ENCODE measurements around the gene USP16.
"Not testable (repeated sequence)": the region's sequence is repeated elsewhere in the genome, so short reads cannot be mapped to it uniquely, and the experiment has no call there.

DNA sequence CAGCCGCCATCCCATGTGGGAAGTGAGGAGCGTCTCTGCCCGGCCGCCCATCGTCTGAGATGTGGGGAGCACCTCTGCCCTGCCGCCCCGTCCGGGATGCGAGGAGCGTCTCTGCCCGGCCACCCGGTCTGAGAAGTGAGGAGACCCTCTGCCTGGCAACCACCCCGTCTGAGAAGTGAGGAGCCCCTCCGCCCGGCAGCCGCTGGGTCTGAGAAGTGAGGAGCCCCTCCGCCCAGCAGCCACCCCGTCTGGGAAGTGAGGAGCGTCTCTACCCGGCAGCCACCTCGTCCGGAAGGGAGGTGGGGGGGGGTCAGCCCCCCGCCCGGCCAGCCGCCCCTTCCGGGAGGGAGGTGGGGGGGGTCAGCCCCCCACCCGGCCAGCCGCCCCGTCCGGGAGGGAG lies 13.2 kb upstream of the USP16 start:
- not testable (repeated sequence) for TF ChIP-seq EZH2phosphoT487 (IDR thresholded peaks at IDR 0.05; ENCODE audit: borderline replicate concordance, low read length); EZH2 (IDR thresholded peaks at IDR 0.05; ENCODE audit: low read length, unreplicated experiment)
- TF ChIP-seq, protein P1, sequence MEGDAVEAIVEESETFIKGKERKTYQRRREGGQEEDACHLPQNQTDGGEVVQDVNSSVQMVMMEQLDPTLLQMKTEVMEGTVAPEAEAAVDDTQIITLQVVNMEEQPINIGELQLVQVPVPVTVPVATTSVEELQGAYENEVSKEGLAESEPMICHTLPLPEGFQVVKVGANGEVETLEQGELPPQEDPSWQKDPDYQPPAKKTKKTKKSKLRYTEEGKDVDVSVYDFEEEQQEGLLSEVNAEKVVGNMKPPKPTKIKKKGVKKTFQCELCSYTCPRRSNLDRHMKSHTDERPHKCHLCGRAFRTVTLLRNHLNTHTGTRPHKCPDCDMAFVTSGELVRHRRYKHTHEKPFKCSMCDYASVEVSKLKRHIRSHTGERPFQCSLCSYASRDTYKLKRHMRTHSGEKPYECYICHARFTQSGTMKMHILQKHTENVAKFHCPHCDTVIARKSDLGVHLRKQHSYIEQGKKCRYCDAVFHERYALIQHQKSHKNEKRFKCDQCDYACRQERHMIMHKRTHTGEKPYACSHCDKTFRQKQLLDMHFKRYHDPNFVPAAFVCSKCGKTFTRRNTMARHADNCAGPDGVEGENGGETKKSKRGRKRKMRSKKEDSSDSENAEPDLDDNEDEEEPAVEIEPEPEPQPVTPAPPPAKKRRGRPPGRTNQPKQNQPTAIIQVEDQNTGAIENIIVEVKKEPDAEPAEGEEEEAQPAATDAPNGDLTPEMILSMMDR (conservative IDR thresholded peaks at IDR 0.05; ENCODE audit: low read depth, low read length) = not testable (repeated sequence)
